Upper lobe of left lung (tissue), 6 donors: ENCODE measurements around the gene SLC66A2. TPM values are rescaled to one million over a fixed set of nuclear protein-coding genes. Genes with fewer than 3 reads are reported as not detected.

Experiments
- ATAC-seq, 2 donors: fragments of 200-7000 bp; cut with Tn5 transposase; one replicate each; pipeline ENCODE4 v1.9.1; 2022; ENCODE audit warnings: mild to moderate bottlenecking in 2 of 2, moderate library complexity in 2 of 2; ENCODE audit not compliant: low FRiP score in 2 of 2
- DNase-seq, 2 donors: peaks; one replicate each; pipeline ENCODE4 v3.0.0-alpha.2; 2019 to 2020
- H3K27ac ChIP-seq, 4 donors: fragments of 200-600 bp; sonication (generic); one replicate each; pipeline ENCODE4 v1.5.1; 2016 to 2019
- H3K27me3 ChIP-seq, 4 donors: fragments of 200-600 bp; sonication (generic); one replicate each; pipeline ENCODE4 v1.5.1; 2017 to 2019
- H3K36me3 ChIP-seq, 4 donors: fragments of 200-600 bp; sonication (generic); one replicate each; pipeline ENCODE4 v1.5.1; 2016 to 2019
- H3K4me1 ChIP-seq, 4 donors: fragments of 200-600 bp; sonication (generic); one replicate each; pipeline ENCODE4 v1.5.1; 2018 to 2019
- H3K4me3 ChIP-seq, 4 donors: fragments of 200-600 bp; sonication (generic); one replicate each; pipeline ENCODE4 v1.5.1; 2017 to 2019; ENCODE audit warnings: mild to moderate bottlenecking in 2 of 4, moderate library complexity in 1 of 4
- H3K9me3 ChIP-seq, 4 donors: fragments of 200-600 bp; sonication (generic); one replicate each; pipeline ENCODE4 v1.5.1; 2018 to 2019
- CTCF ChIP-seq, 6 experiments: fragments of 450-650 bp in 4 of 6; fragments of 200-600 bp in 2 of 6; sonication (generic) in 2 of 6; IDR thresholded peaks; one replicate each; pipeline ENCODE4 v1.5.1; 2016 to 2019; ENCODE audit warnings: antibody characterized with exemption in 6 of 6
- EP300 ChIP-seq, 4 donors: sonication (generic); formaldehyde crosslinking; IDR thresholded peaks; one replicate each; pipeline ENCODE4 v1.5.1; 2017; ENCODE audit warnings: antibody characterized with exemption in 4 of 4, control low read depth in 2 of 4
- POLR2A ChIP-seq, 4 donors: fragments of 450-650 bp; IDR thresholded peaks; one replicate each; pipeline ENCODE4 v1.5.1; 2016 to 2017; ENCODE audit warnings: antibody characterized with exemption in 4 of 4, mild to moderate bottlenecking in 2 of 4
- POLR2AphosphoS5 ChIP-seq, 2 donors: sonication (generic); formaldehyde crosslinking; IDR thresholded peaks; one replicate each; pipeline ENCODE4 v1.5.1; 2017; ENCODE audit warnings: antibody characterized with exemption in 2 of 2
- WGBS, 2 donors: methylation state at CpG; one replicate each; pipeline ENCODE4 v1.1.5; 2017 to 2018; 5-methylcytosine and 5-hydroxymethylcytosine counted together
- total RNA-seq, 6 donors: library from RNA; depleted of rRNA in 4 of 6; stranded (reverse); fragments of >200 nt in 4 of 6; gene quantifications; one replicate each; pipeline versions ENCODE4 v1.1.0 to v1.2.1, GENCODE V29; 2016 to 2021
- donor health status: DM: no; HTN: no; CAD: no; lungs with moderate emphysema.
- donor health status: DM: no; HTN: yes; CAD: no; lungs with severe emphysema.

SLC66A2 gene
- total RNA-seq, 6 donors from 2014 or later, result 37.6 to 90.7 (median 66.5) TPM

- WGBS, 2 donors, result 87 to 91% methylated on average over 22 to 30 of the region's 32 CpGs
Measured at GRCh38 chr18:79869591-79870300, 81.7 kb downstream of the SLC66A2 start.

GRCh38 chr18:79868811-79869541 is 82.5 kb downstream of the SLC66A2 start:
- TF ChIP-seq POLR2AphosphoS5 (IDR thresholded peaks at IDR 0.05) (no peak), EP300 (IDR thresholded peaks at IDR 0.05) (no peak), CTCF (IDR thresholded peaks at IDR 0.05) (no peak), POLR2A (IDR thresholded peaks at IDR 0.05) (no peak)

More at GRCh38 chr18:79869591-79870300, 81.7 kb downstream of the SLC66A2 start:
- H3K4me1 ChIP-seq, result no peaks in the 10 kb centered on the region
- H3K9me3 ChIP-seq, result no peaks in the 10 kb centered on the region
- H3K36me3 ChIP-seq, result no peaks in the 10 kb centered on the region
- no peaks in the 10 kb centered on the region for H3K27me3 ChIP-seq
- no peak overlapping the region for H3K4me3 ChIP-seq
- no peak overlapping the region for H3K27ac ChIP-seq
- ATAC-seq, result no peak
- TF ChIP-seq POLR2AphosphoS5 (IDR thresholded peaks at IDR 0.05), result no peak
- no peak for TF ChIP-seq CTCF (IDR thresholded peaks at IDR 0.05)
- TF ChIP-seq EP300 (IDR thresholded peaks at IDR 0.05), result no peak
- TF ChIP-seq POLR2A (IDR thresholded peaks at IDR 0.05), result no peak
- peak in 1 of 2 donors; percentile 82 for DNase-seq

GRCh38 chr18:79868168-79868784 is 83.2 kb downstream of the SLC66A2 start:
- no peaks in the 10 kb centered on the region for H3K9me3 ChIP-seq
- no peak overlapping the region for H3K27ac ChIP-seq
- DNase-seq (peak in 1 of 2 donors; percentile 76), ATAC-seq (no peak)
- no peak overlapping the region for H3K4me3 ChIP-seq
- TF ChIP-seq POLR2AphosphoS5 (IDR thresholded peaks at IDR 0.05) (no peak), EP300 (IDR thresholded peaks at IDR 0.05) (no peak), CTCF (IDR thresholded peaks at IDR 0.05) (no peak), POLR2A (IDR thresholded peaks at IDR 0.05) (no peak)
- 85 to 92% methylated on average over 28 to 29 of the region's 29 CpGs for WGBS, 2 donors
- no peaks in the 10 kb centered on the region for H3K36me3 ChIP-seq
- H3K4me1 ChIP-seq, result no peaks in the 10 kb centered on the region
- peaks cover 0 to 5% (median 0%) of the 10 kb centered on the region in 4 donors for H3K27me3 ChIP-seq

More at GRCh38 chr18:79868811-79869541, 82.5 kb downstream of the SLC66A2 start:
- 87% methylated on average over 9 to 32 of the region's 32 CpGs for WGBS, 2 donors
- DNase-seq (peak in 1 of 2 donors; percentile 66), ATAC-seq (peak in 1 of 2 donors; percentile 32)
- H3K9me3 ChIP-seq, result no peaks in the 10 kb centered on the region
- H3K4me1 ChIP-seq, result no peaks in the 10 kb centered on the region
- no peaks in the 10 kb centered on the region for H3K36me3 ChIP-seq
- H3K27ac ChIP-seq, result no peak overlapping the region
- H3K4me3 ChIP-seq, result no peak overlapping the region
- no peaks in the 10 kb centered on the region for H3K27me3 ChIP-seq

GRCh38 chr18:79867666-79868065 is 83.8 kb downstream of the SLC66A2 start:
- 81 to 88% methylated on average over 7 to 16 of the region's 16 CpGs for WGBS, 2 donors
- ATAC-seq (no peak), DNase-seq (peak in 1 of 2 donors; percentile 56)
- H3K27ac ChIP-seq, result no peak overlapping the region
- peaks cover 0 to 6% (median 0%) of the 10 kb centered on the region in 4 donors for H3K27me3 ChIP-seq
- no peak overlapping the region for H3K4me3 ChIP-seq
- no peaks in the 10 kb centered on the region for H3K9me3 ChIP-seq
- no peak for TF ChIP-seq POLR2AphosphoS5 (IDR thresholded peaks at IDR 0.05)
- no peaks in the 10 kb centered on the region for H3K36me3 ChIP-seq
- H3K4me1 ChIP-seq, result no peaks in the 10 kb centered on the region
